Measurements from ENCODE around the gene SPINK8. TPM values are rescaled to one million over a fixed set of nuclear protein-coding genes. Genes with fewer than 3 reads are reported as not detected.
"Not testable (repeated sequence)": the region's sequence is repeated elsewhere in the genome, so short reads cannot be mapped to it uniquely, and the experiment has no call there.

The SPINK8 gene
- total and polyA plus RNA-seq, 4 donors, result not detected

DNA sequence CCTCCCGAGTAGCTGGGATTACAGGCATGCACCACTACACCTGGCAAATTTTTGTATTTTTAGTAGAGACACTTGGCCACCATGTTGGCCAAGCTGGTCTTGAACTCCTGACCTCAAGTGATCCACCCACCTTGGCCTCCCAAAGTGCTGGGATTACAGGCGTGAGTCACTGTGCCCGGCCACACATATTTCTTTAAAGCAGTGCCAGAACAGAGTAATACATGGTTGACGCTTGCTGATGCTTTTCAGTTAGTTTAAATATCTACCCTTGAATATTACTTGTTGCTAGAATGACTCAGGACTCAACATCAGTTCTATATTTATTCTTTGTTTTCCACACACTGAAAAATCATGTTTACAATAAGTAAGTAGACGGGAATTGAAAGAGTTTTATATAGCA, 4.1 kb upstream of the SPINK8 start:
- H3K27me3 ChIP-seq (ENCODE audit: control insufficient read depth in 1 of 2, insufficient read depth in 2 of 2, low read length in 1 of 2); H3K4me1 ChIP-seq (ENCODE audit: control insufficient read depth in 1 of 2, insufficient read depth in 2 of 2, low read length in 2 of 2); H3K9me3 ChIP-seq (ENCODE audit: control insufficient read depth, low read length); H3K27ac ChIP-seq (ENCODE audit: low read depth in 1 of 2, low read length in 2 of 2); H3K36me3 ChIP-seq (ENCODE audit: control insufficient read depth in 1 of 2, insufficient read depth in 2 of 2, low read length in 1 of 2); ATAC-seq (ENCODE audit: low FRiP score); intact Hi-C loops (cut with DNase I); DNase-seq; H3K4me3 ChIP-seq (ENCODE audit: low read length in 2 of 2): not testable (repeated sequence)
- WGBS, 2 donors, result 31 to 36% methylated on average over 5 of the region's 5 CpGs

DNA sequence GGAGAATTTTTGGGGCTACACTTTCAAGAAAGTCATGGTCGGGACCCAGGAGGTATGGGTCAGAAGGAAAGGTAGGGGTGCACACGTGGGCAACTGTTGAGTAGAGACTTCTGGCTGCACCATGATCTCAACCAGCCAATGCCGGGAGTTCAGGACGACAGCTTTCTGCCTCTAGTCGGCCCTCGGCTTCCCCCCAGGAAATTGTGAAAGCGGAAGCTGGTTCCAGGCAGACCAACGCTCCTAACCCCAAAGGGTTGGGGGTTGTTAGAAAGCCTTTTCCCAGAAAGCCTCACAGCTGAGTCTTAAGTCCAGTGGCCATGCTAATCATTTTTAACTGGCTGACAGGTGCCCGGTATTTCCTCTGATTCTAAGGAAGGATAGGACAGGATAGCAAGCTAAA, 1.8 kb upstream of the SPINK8 start:
- H3K4me3 ChIP-seq (ENCODE audit: low read length in 2 of 2); H3K9me3 ChIP-seq (ENCODE audit: control insufficient read depth, low read length); H3K27me3 ChIP-seq (ENCODE audit: control insufficient read depth in 1 of 2, insufficient read depth in 2 of 2, low read length in 1 of 2); ATAC-seq (ENCODE audit: low FRiP score); H3K36me3 ChIP-seq (ENCODE audit: control insufficient read depth in 1 of 2, insufficient read depth in 2 of 2, low read length in 1 of 2); intact Hi-C loops (cut with DNase I); H3K4me1 ChIP-seq (ENCODE audit: control insufficient read depth in 1 of 2, insufficient read depth in 2 of 2, low read length in 2 of 2); H3K27ac ChIP-seq (ENCODE audit: low read depth in 1 of 2, low read length in 2 of 2): not testable (repeated sequence)
- peak in 1 of 2 donors; percentile 54 for DNase-seq
- WGBS, 2 donors, result 81 to 88% methylated on average over 9 of the region's 9 CpGs

DNA sequence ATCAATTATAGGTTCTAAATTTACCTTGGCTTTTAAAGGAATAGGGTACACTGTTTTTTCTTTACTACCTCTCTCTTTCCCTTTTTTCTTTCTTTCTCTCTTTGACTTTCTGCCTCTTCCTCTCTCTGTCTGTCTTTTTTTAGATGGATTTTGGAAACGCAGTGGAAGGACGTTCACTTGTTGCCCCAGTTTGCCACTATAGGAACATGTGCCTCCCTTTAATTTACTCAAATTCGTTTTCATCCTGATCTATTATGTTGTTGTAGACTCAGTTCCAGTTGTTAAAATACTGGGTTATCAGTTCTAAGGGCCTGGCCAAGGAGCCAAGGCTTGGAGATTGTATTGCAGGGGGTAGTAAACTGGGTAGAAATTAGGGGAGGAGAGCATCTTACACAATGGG, 1.1 kb upstream of the SPINK8 start:
- Histone ChIP-seq H3K4me3 (ENCODE audit: low read length in 2 of 2) (no peak overlapping the region), H3K27me3 (ENCODE audit: control insufficient read depth in 1 of 2, insufficient read depth in 2 of 2, low read length in 1 of 2) (no peaks in the 10 kb centered on the region), H3K9me3 (ENCODE audit: control insufficient read depth, low read length) (peaks cover 1% of the 10 kb centered on the region), H3K4me1 (ENCODE audit: control insufficient read depth in 1 of 2, insufficient read depth in 2 of 2, low read length in 2 of 2) (no peaks in the 10 kb centered on the region), H3K36me3 (ENCODE audit: control insufficient read depth in 1 of 2, insufficient read depth in 2 of 2, low read length in 1 of 2) (no peaks in the 10 kb centered on the region), H3K27ac (ENCODE audit: low read depth in 1 of 2, low read length in 2 of 2) (no peak overlapping the region)
- 83% methylated on average over 3 of the region's 3 CpGs for WGBS, 2 donors
- intact Hi-C loops (cut with DNase I), result no loop called here
- no peak for DNase-seq
- no peak for ATAC-seq (ENCODE audit: low FRiP score)

DNA sequence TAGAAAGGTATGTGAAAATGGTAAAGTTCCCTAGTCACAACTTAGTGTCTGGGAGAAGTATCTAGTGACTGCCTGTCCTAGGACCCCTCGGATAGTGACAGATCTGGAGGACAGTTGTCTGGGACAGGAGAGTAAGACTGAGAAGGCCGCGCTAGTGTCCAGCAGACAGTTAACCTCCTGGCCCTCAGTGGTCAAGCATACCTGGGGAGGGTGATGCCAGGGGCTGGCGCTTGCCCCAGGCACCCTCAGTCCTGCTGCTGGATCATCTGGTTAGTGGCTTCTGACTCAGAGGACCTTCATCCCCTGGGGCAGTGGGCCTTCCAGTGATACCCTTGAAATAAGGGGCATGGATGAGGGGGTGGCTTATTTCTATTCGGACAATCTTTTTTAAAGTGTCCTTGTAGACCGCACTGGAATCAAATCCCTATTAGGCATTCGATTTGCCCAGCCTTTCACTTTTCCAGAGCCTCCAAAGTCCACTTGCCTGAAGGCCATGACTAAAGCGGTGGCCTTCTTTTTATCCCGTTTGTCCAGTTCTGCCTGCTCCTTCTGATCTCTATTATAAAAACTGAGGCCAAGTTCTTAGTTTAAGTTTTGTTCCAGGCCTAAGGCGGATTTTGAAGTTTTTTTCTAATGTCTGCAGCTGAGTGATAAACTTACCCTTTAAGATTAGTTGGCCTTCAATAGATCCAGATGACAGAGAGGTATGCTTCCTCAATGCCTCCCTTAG, 1.6 kb downstream of the SPINK8 start:
- H3K9me3 ChIP-seq (ENCODE audit: control insufficient read depth, low read length); intact Hi-C loops (cut with DNase I); H3K4me3 ChIP-seq (ENCODE audit: low read length in 2 of 2); DNase-seq; H3K27me3 ChIP-seq (ENCODE audit: control insufficient read depth in 1 of 2, insufficient read depth in 2 of 2, low read length in 1 of 2); H3K4me1 ChIP-seq (ENCODE audit: control insufficient read depth in 1 of 2, insufficient read depth in 2 of 2, low read length in 2 of 2); H3K27ac ChIP-seq (ENCODE audit: low read depth in 1 of 2, low read length in 2 of 2); H3K36me3 ChIP-seq (ENCODE audit: control insufficient read depth in 1 of 2, insufficient read depth in 2 of 2, low read length in 1 of 2); ATAC-seq (ENCODE audit: low FRiP score): not testable (repeated sequence)
- WGBS, 2 donors, result 89 to 93% methylated on average over 10 of the region's 10 CpGs

DNA sequence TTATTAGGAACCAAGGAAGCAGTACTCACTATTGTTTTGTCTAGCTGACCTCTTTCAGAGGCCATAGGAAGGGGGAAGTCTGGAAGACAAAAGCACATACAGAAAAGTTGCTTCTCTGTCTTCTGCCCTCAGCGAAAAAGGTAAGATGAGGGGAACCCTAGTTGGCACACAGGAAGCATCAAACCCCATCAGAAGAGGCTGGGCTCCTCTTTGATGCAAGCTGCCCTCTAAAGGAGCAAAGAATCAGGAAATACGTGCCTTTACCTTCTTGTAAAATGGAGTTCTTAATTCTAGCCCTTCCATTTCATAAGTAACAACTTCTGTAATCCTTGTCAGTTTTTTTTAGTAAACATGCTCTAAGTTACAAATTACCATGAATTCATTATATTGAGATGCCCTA, 12.5 kb downstream of the SPINK8 start:
- Histone ChIP-seq H3K27ac (ENCODE audit: low read depth in 1 of 2, low read length in 2 of 2) (no peak overlapping the region), H3K27me3 (ENCODE audit: control insufficient read depth in 1 of 2, insufficient read depth in 2 of 2, low read length in 1 of 2) (no peaks in the 10 kb centered on the region), H3K9me3 (ENCODE audit: control insufficient read depth, low read length) (peaks cover 3% of the 10 kb centered on the region), H3K4me3 (ENCODE audit: low read length in 2 of 2) (no peak overlapping the region), H3K4me1 (ENCODE audit: control insufficient read depth in 1 of 2, insufficient read depth in 2 of 2, low read length in 2 of 2) (no peaks in the 10 kb centered on the region), H3K36me3 (ENCODE audit: control insufficient read depth in 1 of 2, insufficient read depth in 2 of 2, low read length in 1 of 2) (no peaks in the 10 kb centered on the region)
- WGBS, 2 donors, result 61 to 64% methylated on average over 2 of the region's 2 CpGs
- DNase-seq (no peak), ATAC-seq (ENCODE audit: low FRiP score) (no peak)
- intact Hi-C loops (cut with DNase I), result no loop called here

DNA sequence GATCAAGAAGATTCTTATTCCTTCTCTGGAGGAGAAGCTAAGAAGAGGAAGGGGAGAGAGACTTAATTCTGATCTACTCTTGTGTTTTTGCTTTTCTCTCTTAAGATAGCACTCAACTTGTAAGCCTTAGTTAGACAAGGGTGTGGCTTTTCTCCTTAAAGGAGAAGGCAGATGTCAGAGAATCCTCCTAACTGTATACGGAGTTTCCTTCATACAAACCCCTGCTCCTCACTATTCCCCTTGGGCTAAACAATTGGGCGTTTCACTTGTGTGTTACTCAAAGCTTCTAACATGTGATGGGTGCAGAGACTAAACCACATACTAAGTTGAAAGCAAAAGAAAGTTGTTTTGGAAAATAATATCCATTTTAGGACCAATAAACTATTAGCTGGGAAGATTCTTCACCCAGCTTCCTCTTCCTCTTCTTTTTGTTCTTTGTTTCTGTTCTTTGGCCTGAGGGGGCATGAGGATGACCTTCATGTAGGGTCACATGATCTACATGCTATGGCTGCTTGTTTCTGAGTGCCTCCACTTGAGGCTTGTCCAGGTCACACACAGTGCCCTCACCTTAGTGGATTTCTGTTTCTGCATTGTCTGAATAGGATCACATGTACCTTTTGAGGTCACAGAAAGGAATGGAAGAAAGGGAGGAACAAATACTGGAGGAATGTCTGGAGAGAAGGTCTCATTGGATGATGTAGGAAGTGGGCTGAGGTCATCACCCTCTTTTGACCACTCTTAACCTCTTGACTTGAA, 14.6 kb downstream of the SPINK8 start:
- no peaks in the 10 kb centered on the region for H3K36me3 ChIP-seq (ENCODE audit: control insufficient read depth in 1 of 2, insufficient read depth in 2 of 2, low read length in 1 of 2)
- peaks cover 7% of the 10 kb centered on the region for H3K9me3 ChIP-seq (ENCODE audit: control insufficient read depth, low read length)
- H3K4me3 ChIP-seq (ENCODE audit: low read length in 2 of 2), result no peak overlapping the region
- DNase-seq, result no peak
- peaks cover 0 to 3% of the 10 kb centered on the region in 2 donors for H3K27me3 ChIP-seq (ENCODE audit: control insufficient read depth in 1 of 2, insufficient read depth in 2 of 2, low read length in 1 of 2)
- 59 to 72% methylated on average over 2 of the region's 2 CpGs for whole genome bisulfite sequencing, 2 donors
- intact Hi-C loops (cut with DNase I), result no loop called here
- no peak overlapping the region for H3K27ac ChIP-seq (ENCODE audit: low read depth in 1 of 2, low read length in 2 of 2)
- ATAC-seq (ENCODE audit: low FRiP score), result no peak
- H3K4me1 ChIP-seq (ENCODE audit: control insufficient read depth in 1 of 2, insufficient read depth in 2 of 2, low read length in 2 of 2), result no peaks in the 10 kb centered on the region

DNA sequence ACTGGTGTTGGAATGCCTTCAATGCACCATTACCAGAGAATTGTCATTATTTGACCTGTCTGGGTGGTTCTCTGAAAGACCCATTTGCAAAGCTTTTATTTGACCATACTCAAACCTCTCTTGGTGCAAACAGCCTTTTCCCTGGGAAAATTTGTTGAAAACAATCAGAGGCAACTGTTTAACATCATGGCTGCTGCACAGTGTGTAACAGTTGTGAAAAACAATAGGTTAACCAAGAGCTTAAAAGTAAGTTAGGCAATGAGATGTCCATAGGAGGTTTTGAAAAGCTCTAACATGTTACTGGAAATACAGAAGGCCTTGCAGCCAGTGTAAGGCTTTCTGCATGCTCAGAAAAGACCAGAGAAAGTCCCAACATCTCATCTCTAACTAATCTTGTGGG, 18.9 kb downstream of the SPINK8 start:
- Histone ChIP-seq H3K27ac (ENCODE audit: low read depth in 1 of 2, low read length in 2 of 2) (no peak overlapping the region), H3K4me1 (ENCODE audit: control insufficient read depth in 1 of 2, insufficient read depth in 2 of 2, low read length in 2 of 2) (no peaks in the 10 kb centered on the region), H3K36me3 (ENCODE audit: control insufficient read depth in 1 of 2, insufficient read depth in 2 of 2, low read length in 1 of 2) (no peaks in the 10 kb centered on the region), H3K27me3 (ENCODE audit: control insufficient read depth in 1 of 2, insufficient read depth in 2 of 2, low read length in 1 of 2) (peaks cover 0 to 3% of the 10 kb centered on the region in 2 donors), H3K9me3 (ENCODE audit: control insufficient read depth, low read length) (peaks cover 7% of the 10 kb centered on the region), H3K4me3 (ENCODE audit: low read length in 2 of 2) (no peak overlapping the region)
- ATAC-seq (ENCODE audit: low FRiP score) (no peak), DNase-seq (no peak)
- intact Hi-C loops (cut with DNase I), result no loop called here

DNA sequence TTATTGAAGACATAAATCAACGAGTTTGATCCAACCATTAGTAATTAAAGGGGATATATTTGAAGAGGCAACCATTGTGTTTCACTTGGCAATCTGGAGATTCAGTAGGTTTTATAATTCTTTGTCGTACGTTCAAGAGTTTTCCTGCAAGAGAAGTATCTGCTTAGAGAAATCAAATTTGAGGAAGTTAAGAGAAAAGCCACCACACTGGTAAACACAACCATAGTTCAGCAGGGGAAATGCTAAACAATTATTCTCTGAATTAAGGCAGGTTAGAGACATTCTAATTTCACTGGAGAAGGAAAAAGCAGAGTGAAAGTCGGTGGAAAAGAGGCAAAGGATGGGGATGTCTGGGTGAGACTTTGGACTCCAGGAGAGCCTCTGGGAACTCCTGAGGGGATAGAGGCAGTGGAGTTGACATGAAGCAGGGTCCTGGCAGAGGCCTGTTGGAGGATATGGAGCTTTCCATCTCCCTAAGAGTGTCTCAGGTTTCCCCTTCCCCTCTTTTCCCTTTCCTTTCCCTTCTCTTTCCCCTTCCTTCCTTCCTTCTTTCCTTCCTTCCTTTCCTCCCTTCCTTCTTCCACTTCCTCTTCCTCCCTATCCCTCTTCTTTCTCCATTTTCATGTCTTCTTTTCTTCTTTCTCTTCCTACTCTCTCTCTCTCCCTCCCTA, 26.5 kb downstream of the SPINK8 start:
- H3K36me3 ChIP-seq (ENCODE audit: control insufficient read depth in 1 of 2, insufficient read depth in 2 of 2, low read length in 1 of 2), result no peaks in the 10 kb centered on the region

More for the DNA sequence above, 26.5 kb downstream of the SPINK8 start:
- WGBS, 2 donors, result 62% methylated on average over 4 of the region's 4 CpGs
- DNase-seq (no peak), ATAC-seq (ENCODE audit: low FRiP score) (no peak)
- Histone ChIP-seq H3K9me3 (ENCODE audit: control insufficient read depth, low read length) (no peaks in the 10 kb centered on the region), H3K27me3 (ENCODE audit: control insufficient read depth in 1 of 2, insufficient read depth in 2 of 2, low read length in 1 of 2) (no peaks in the 10 kb centered on the region), H3K4me3 (ENCODE audit: low read length in 2 of 2) (no peak overlapping the region), H3K27ac (ENCODE audit: low read depth in 1 of 2, low read length in 2 of 2) (no peak overlapping the region), H3K4me1 (ENCODE audit: control insufficient read depth in 1 of 2, insufficient read depth in 2 of 2, low read length in 2 of 2) (no peaks in the 10 kb centered on the region)
- intact Hi-C loops (cut with DNase I), result no loop called here

Data from aorta (tissue), 5 donors.